HFFc6 (cell line): Measurements from ENCODE around the gene SF1. TPM values are rescaled to one million over a fixed set of nuclear protein-coding genes. Genes with fewer than 3 reads are reported as not detected.

ENCODE experiments used
- DNase-seq: peaks from one replicate; pipeline ENCODE4 v3.0.0-alpha.2; 2018
- H3K27ac Mint-ChIP-seq: 2 replicates; pipeline ENCODE4 v1.8.0; 2020; ENCODE audit warnings: mild to moderate bottlenecking, mixed read lengths
- H3K27me3 Mint-ChIP-seq: 2 replicates; pipeline ENCODE4 v1.8.0; 2021; ENCODE audit warnings: mild to moderate bottlenecking, moderate library complexity, mixed read lengths; ENCODE audit not compliant: insufficient read depth
- H3K36me3 Mint-ChIP-seq: 2 replicates; pipeline ENCODE4 v1.8.0; 2021; ENCODE audit warnings: low read depth, mixed read lengths
- H3K4me1 Mint-ChIP-seq: 2 replicates; pipeline ENCODE4 v1.8.0; 2020; ENCODE audit warnings: low read depth, mixed read lengths
- H3K4me3 Mint-ChIP-seq: 2 replicates; pipeline ENCODE4 v1.8.0; 2020; ENCODE audit warnings: mild to moderate bottlenecking, moderate library complexity, mixed read lengths
- H3K9me3 Mint-ChIP-seq: 2 replicates; pipeline ENCODE4 v1.8.0; 2020; ENCODE audit warnings: mild to moderate bottlenecking, mixed read lengths
- total RNA-seq, 6 experiments: library from RNA; stranded (reverse); fragmentation: NEBNext Ultra II Directional; extraction: Animal tissue kit (Norgen Biotek cat#: 25700); gene quantifications; 2 replicates in 1 of 6; 3 replicates in 5 of 6; pipeline ENCODE4 v1.2.3, GENCODE V29; 2021
- TF ChIP-seq, protein P1 (sequence below): fragments of 200-600 bp; sonication (generic); IDR thresholded peaks from 2 replicates; pipeline ENCODE4 v1.5.0; 2021; ENCODE audit warnings: antibody characterized with exemption, mild to moderate bottlenecking

SF1 gene
- total RNA-seq, 6 experiments from 2014 or later: 195 to 244 (median 208) TPM

DNA sequence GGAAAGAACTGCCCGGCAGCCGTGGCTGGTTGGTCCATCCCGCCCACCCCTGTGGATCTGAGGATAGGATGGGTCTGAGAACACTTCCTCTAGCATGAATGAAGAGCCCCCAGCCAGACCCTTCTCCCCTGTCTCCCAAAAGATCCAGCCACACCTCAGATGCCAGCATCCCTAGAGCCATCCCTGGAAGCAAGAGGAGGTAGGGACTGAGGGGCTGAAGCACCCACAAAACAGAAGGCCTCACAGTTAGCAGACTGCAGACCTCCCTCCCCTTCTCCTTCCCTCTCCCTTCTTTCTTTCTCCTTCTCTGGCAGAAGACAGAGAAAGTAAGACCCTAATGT lies 57.0 kb downstream of the SF1 start:
- Mint-ChIP-seq H3K9me3 (no peaks in the 10 kb centered on the region), H3K27ac (no peak overlapping the region), H3K4me3 (no peak overlapping the region), H3K36me3 (no peaks in the 10 kb centered on the region), H3K27me3 (peaks cover 59% of the 10 kb centered on the region), H3K4me1 (no peaks in the 10 kb centered on the region)
- TF ChIP-seq, protein P1, sequence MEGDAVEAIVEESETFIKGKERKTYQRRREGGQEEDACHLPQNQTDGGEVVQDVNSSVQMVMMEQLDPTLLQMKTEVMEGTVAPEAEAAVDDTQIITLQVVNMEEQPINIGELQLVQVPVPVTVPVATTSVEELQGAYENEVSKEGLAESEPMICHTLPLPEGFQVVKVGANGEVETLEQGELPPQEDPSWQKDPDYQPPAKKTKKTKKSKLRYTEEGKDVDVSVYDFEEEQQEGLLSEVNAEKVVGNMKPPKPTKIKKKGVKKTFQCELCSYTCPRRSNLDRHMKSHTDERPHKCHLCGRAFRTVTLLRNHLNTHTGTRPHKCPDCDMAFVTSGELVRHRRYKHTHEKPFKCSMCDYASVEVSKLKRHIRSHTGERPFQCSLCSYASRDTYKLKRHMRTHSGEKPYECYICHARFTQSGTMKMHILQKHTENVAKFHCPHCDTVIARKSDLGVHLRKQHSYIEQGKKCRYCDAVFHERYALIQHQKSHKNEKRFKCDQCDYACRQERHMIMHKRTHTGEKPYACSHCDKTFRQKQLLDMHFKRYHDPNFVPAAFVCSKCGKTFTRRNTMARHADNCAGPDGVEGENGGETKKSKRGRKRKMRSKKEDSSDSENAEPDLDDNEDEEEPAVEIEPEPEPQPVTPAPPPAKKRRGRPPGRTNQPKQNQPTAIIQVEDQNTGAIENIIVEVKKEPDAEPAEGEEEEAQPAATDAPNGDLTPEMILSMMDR: no peak
- no peak for DNase-seq

DNA sequence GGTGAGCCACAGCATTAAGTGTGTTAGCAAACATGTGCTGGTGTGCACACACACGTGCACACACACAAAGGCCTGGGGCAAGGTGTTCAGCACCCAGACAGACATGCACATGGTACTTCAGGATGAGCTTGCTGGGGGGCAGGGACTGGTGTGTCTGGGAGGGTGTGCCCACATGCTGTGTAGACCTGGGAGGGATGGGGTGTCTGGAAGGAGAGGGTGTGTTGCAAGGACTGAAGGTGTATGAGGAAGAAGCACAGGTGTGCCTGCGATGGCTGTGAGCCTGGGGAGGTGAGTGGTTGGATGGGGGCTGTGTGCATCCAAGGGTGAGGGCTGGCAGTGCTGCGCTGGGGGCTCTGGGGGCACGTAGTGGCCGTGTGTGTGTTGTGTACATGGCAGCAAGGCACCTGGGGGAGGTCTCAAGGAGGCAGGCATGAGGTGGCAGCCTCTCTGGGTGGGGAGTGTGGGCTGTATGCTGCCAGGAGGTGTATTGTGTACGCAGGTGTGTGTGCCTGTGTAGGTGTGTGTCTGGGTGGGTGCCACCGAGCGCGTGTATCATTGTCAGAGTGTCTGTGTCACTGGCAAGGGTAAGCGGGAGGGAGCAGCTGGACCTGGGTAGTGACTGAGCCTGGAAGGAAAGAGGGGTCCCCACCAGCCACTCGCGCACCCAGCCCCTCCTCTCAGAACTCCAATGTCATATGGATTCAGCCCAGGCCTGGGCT lies 57.5 kb downstream of the SF1 start:
- TF ChIP-seq, protein P1: no peak
- H3K27me3 Mint-ChIP-seq: peaks cover 62% of the 10 kb centered on the region
- no peak for DNase-seq
- H3K4me1 Mint-ChIP-seq: no peaks in the 10 kb centered on the region
- no peak overlapping the region for H3K4me3 Mint-ChIP-seq
- H3K27ac Mint-ChIP-seq: no peak overlapping the region
- no peaks in the 10 kb centered on the region for H3K9me3 Mint-ChIP-seq
- H3K36me3 Mint-ChIP-seq: no peaks in the 10 kb centered on the region

DNA sequence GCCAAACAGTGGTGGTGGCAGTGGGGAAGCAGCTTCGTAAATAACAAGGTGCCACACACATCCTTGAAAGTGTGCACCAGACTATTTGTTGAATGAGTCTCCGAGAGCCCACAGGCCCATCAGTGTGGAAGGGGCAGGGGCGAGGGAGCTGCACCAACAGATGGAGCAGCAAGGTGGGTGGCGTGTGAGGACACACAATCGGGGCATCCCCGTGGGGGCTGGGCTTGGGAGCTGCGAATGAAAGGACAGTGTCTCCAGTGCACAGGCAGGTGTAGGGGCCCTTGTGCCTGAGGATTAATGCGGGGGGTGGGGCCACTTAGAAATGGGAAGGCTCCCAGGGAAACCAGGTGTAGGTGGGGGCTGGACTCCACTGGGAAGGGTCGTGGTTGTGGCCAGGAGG lies 58.2 kb downstream of the SF1 start:
- H3K27me3 Mint-ChIP-seq: peaks cover 62% of the 10 kb centered on the region

GRCh38 chr11:64719406-64719805 lies 58.9 kb downstream of the SF1 start:
- TF ChIP-seq, protein P1: no peak
- H3K27me3 Mint-ChIP-seq: peaks cover 69% of the 10 kb centered on the region
- H3K4me1 Mint-ChIP-seq: no peaks in the 10 kb centered on the region
- H3K9me3 Mint-ChIP-seq: no peaks in the 10 kb centered on the region
- DNase-seq: no peak
- no peak overlapping the region for H3K4me3 Mint-ChIP-seq
- H3K27ac Mint-ChIP-seq: no peak overlapping the region
- no peaks in the 10 kb centered on the region for H3K36me3 Mint-ChIP-seq

More for the DNA sequence above, 58.2 kb downstream of the SF1 start:
- Mint-ChIP-seq H3K36me3 (no peaks in the 10 kb centered on the region), H3K27ac (no peak overlapping the region), H3K4me3 (no peak overlapping the region), H3K4me1 (no peaks in the 10 kb centered on the region), H3K9me3 (no peaks in the 10 kb centered on the region)
- TF ChIP-seq, protein P1: no peak
- no peak for DNase-seq

GRCh38 chr11:64718780-64719124 lies 59.6 kb downstream of the SF1 start:
- no peak for DNase-seq
- peaks cover 73% of the 10 kb centered on the region for H3K27me3 Mint-ChIP-seq

More at GRCh38 chr11:64718780-64719124, 59.6 kb downstream of the SF1 start:
- Mint-ChIP-seq H3K4me3 (no peak overlapping the region), H3K36me3 (no peaks in the 10 kb centered on the region), H3K27ac (no peak overlapping the region), H3K4me1 (no peaks in the 10 kb centered on the region), H3K9me3 (no peaks in the 10 kb centered on the region)
- TF ChIP-seq, protein P1: no peak
